RWPE1 (cell line): ENCODE results near the gene AVPR1B.

Experiments used
- CTCF ChIA-PET: fragments of 350-600 bp; sonication (Branson Sonifier 250); formaldehyde crosslinking; extraction: SDS; loops from one replicate; lab custom pipeline; 2021; lab: Yijun Ruan, JAX
- POLR2A ChIA-PET: fragments of 400-600 bp; formaldehyde crosslinking; extraction: SDS; loops from one replicate; lab custom pipeline; 2020; ENCODE audit warnings: antibody characterized with exemption; ENCODE audit not compliant: low non-redundant PET; lab: Yijun Ruan, JAX
- DNase-seq: peaks from one replicate; pipeline ENCODE4 v3.0.0; 2012; ENCODE audit warnings: low spot score
- H3K27ac ChIP-seq: fragments of 450-650 bp; 2 replicates; pipeline ENCODE4 v1.5.1; 2017
- TF ChIP-seq, protein P1 (sequence below): fragments of 450-650 bp; conservative IDR thresholded peaks from 2 replicates; pipeline ENCODE4 v1.5.1; 2017; ENCODE audit warnings: low read depth, mild to moderate bottlenecking

The AVPR1B gene

GRCh38 chr1:206080026-206080820, 37.0 kb downstream of the AVPR1B start:
- TF ChIP-seq, protein P1, sequence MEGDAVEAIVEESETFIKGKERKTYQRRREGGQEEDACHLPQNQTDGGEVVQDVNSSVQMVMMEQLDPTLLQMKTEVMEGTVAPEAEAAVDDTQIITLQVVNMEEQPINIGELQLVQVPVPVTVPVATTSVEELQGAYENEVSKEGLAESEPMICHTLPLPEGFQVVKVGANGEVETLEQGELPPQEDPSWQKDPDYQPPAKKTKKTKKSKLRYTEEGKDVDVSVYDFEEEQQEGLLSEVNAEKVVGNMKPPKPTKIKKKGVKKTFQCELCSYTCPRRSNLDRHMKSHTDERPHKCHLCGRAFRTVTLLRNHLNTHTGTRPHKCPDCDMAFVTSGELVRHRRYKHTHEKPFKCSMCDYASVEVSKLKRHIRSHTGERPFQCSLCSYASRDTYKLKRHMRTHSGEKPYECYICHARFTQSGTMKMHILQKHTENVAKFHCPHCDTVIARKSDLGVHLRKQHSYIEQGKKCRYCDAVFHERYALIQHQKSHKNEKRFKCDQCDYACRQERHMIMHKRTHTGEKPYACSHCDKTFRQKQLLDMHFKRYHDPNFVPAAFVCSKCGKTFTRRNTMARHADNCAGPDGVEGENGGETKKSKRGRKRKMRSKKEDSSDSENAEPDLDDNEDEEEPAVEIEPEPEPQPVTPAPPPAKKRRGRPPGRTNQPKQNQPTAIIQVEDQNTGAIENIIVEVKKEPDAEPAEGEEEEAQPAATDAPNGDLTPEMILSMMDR, result no peak
- CTCF ChIA-PET, result interaction anchor here (0.9 to 1.1 kb wide), 2 partner anchors 11 to 89 kb away, joined by 3 to 4 read pairs; no protein-coding TSS in a partner anchor
- DNase-seq, result no peak
- POLR2A ChIA-PET, result no interaction called here
- no peak overlapping the region for H3K27ac ChIP-seq

DNA sequence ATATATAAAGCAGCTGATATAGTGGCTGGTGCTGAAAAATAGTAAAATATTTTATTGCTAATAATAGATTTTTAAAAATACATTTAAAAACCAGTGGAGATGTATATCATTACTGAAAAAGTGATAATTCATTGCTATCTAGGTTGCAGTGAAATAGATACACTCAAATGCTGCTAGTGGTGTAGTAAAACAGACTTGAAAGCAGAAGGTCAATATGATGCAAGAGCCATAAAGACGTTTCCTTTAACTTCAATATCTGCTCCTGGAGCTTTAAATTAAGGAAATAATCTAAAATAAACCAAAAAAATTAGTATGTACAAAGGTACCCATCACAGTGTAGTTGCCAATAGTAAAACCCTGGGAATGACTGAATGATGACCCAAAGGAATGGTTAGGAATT, 38.1 kb downstream of the AVPR1B start:
- POLR2A ChIA-PET, result interaction anchor here (0.5 kb wide), 1 partner anchor 34 kb away, joined by 3 read pairs; no protein-coding TSS in a partner anchor
- TF ChIP-seq, protein P1, result no peak
- no peak overlapping the region for H3K27ac ChIP-seq
- no peak for DNase-seq
- CTCF ChIA-PET, result interaction anchor here (0.6 kb wide), 1 partner anchor 375 kb away, joined by 3 read pairs; no protein-coding TSS in a partner anchor

DNA sequence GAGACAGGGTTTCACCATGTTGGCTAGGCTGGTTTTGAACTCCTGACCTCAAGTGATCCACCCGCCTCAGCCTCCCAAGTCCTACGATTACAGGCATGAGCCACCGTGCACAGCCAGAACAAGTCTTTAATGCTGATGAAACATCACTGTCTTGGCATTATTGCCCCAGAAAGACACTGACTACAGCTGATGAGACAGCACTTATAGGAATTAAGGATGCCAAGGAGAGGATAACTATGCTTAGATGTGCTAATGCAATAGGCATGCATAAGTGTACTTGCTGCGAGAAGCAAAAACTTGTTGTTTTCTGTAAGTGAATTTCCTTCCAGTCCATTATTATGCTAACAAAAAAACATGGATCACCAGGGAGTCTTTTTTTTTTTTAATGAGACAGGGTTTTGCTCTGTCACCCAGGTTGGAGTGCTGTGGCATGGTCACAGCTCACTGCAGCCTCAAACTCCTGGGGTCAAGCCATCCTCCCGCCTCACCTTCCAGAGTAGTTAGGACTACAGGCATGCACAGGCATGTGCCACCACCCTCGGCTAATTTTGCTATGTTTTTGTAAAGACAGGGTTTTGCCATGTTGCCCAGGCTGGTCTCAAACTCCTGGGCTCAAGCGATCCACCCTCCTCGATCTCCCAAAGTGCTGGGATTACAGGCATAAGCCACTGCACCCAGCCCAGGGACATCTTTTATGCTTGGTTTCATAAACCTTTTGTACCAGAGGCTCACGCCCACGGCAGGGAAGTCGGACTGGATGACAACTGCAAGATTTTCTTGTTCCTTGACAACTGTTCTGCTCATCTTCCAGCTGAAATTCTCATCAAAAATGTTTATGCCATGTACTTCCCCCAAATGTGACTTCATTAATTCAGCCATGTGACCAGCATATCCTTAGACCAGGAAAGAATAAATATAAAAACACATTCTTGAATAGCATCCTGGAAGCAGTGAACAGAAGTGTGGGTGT, 41.1 kb downstream of the AVPR1B start:
- DNase-seq, result peak; percentile 79
- peak overlapping the region; percentile 83 for H3K27ac ChIP-seq
- TF ChIP-seq, protein P1, result no peak
- CTCF ChIA-PET, result interaction anchor here (0.5 to 1.1 kb wide), 5 partner anchors 30 to 284 kb away, joined by 3 to 4 read pairs (median 3); no protein-coding TSS in a partner anchor
- POLR2A ChIA-PET, result no interaction called here

DNA sequence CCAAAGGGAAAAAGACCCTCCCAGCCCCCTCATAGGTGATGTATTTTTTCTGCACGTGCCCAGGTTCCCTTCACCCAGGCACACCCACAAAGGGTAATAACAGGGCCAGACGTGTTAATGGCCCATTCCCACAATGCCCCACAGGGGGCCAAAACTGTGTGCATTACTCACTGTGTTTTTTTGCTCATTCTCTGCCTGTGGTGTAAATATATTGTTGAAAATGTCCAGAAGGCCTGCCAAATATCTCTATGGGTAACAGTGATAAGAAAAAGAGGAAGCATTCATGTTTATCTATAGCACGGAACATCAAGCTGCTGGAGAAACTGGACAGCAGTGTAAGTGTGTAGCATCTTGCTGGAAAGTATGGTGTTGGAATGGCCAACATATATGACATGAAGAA, 42.3 kb downstream of the AVPR1B start:
- CTCF ChIA-PET, result interaction anchor here (0.7 kb wide), 1 partner anchor 76 kb away, joined by 3 read pairs; no protein-coding TSS in a partner anchor

DNA sequence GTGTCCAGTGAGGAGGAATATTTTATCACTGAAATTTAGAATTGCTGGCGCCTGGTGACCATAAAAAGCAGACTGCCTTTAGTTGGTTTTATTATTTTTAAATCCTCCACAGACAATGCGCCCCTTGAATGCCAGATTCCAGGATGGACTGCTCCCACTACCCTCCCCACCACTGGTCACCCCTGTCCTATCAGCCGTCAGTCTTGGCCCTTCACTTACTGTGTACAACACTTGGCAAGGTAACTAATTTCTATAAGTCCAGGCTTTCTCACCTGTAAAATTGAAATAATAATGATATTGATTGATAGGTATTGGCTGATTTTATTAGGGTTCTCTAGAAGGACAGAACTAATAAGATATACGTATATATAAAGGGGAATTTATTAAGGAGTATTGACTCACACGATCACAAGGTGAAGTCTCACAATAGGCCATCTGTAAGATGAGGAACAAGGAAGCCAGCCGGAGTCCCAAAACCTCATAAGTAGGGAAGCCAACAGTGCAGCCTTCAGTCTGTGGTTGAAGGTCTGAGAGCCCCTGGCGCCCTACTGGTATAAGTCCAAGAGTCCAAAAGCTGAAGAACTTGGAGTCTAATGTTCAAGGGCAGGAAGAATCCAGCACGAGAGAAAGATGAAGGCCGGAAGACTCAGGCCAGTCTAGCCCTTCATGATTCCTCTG, 46.4 kb downstream of the AVPR1B start:
- no peak overlapping the region for H3K27ac ChIP-seq

More for the DNA sequence above, 42.3 kb downstream of the AVPR1B start:
- no peak for DNase-seq
- H3K27ac ChIP-seq, result no peak overlapping the region
- POLR2A ChIA-PET, result no interaction called here
- TF ChIP-seq, protein P1, result no peak

More for the DNA sequence above, 46.4 kb downstream of the AVPR1B start:
- TF ChIP-seq, protein P1, result no peak
- ChIA-PET CTCF (no interaction called here), POLR2A (no interaction called here)
- no peak for DNase-seq
